Prostate gland (tissue), 2 donors: ENCODE measurements around the gene DAB1. TPM values are rescaled to one million over a fixed set of nuclear protein-coding genes. Genes with fewer than 3 reads are reported as not detected.

Source experiments
- DNase-seq: peaks from one replicate; pipeline ENCODE4 v3.0.0-alpha.2; 2019; ENCODE audit warnings: low spot score
- H3K27ac ChIP-seq, 2 donors: fragments of 200-600 bp; sonication (generic); 2 replicates each; pipeline ENCODE4 v1.5.1; 2017 to 2019
- H3K27me3 ChIP-seq: fragments of 200-600 bp; sonication (generic); replicated peaks from 2 replicates; pipeline ENCODE4 v1.5.1; 2019; ENCODE audit not compliant: insufficient read depth
- H3K36me3 ChIP-seq, 2 donors: fragments of 200-600 bp; sonication (generic); 1 replicate in 1 of 2; 2 replicates in 1 of 2; pipeline versions ENCODE4 v1.5.1 to v1.8.1; 2017 to 2019
- H3K4me1 ChIP-seq: fragments of 200-600 bp; sonication (generic); replicated peaks from 2 replicates; pipeline ENCODE4 v1.5.1; 2019
- H3K4me3 ChIP-seq, 2 donors: fragments of 200-600 bp; sonication (generic); 2 replicates each; pipeline ENCODE4 v1.5.1; 2017 to 2019
- H3K9me3 ChIP-seq: fragments of 200-600 bp; sonication (generic); 2 replicates; pipeline ENCODE4 v1.5.1; 2017
- POLR2A ChIP-seq: fragments of 450-650 bp; IDR thresholded peaks from one replicate; pipeline ENCODE4 v1.6.1; 2016; ENCODE audit warnings: antibody characterized with exemption, mild to moderate bottlenecking
- POLR2AphosphoS5 ChIP-seq: sonication (generic); formaldehyde crosslinking; IDR thresholded peaks from one replicate; pipeline ENCODE4 v1.6.1; 2017; ENCODE audit warnings: antibody characterized with exemption
- WGBS: methylation state at CpG from one replicate; pipeline ENCODE4 v1.1.5; 2018; 5-methylcytosine and 5-hydroxymethylcytosine counted together
- intact Hi-C: fragments of 100-400 bp; cut with DNase I; formaldehyde crosslinking; loops from one replicate; pipeline ENCODE4 v1.14.2; 2022
- total RNA-seq, 2 donors: library from RNA; depleted of rRNA; stranded (reverse); fragments of >200 nt; gene quantifications; one replicate each; pipeline ENCODE4 v1.1.0, GENCODE V29; 2016
- TF ChIP-seq, protein P1 (sequence below), 4 experiments: fragments of 200-600 bp in 2 of 4; fragments of 450-650 bp in 2 of 4; sonication (generic) in 2 of 4; IDR thresholded peaks; 1 replicate in 3 of 4; 2 replicates in 1 of 4; pipeline ENCODE4 v1.5.1; 2016 to 2019; ENCODE audit warnings: antibody characterized with exemption in 4 of 4, mild to moderate bottlenecking in 2 of 4, moderate library complexity in 2 of 4

Gene DAB1
- total RNA-seq, 2 donors from 2014 or later, result 0.64 to 3.6 TPM

DNA sequence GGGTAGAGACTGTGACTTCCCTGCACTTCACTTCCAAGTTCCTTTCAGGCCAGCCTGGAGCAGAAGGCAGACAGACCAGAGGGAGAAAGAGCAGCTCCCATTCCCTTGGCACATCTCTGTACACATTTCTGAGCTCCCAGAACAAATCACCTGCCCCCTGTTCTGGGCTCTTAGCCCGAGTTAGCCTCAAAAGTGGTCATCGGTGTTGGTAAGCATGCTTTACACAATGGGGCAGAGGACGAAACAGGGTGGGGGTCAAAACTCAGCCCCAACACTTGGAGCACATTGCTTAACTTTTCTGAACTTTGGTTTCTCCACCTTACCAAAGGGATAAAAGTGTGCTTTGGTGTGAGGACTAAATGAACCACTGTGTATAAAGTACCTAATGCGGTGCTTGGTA is 98.7 kb downstream of the DAB1 start:
- Histone ChIP-seq H3K27me3 (no peaks in the 10 kb centered on the region), H3K36me3 (no peaks in the 10 kb centered on the region), H3K4me3 (no peak overlapping the region), H3K4me1 (no peaks in the 10 kb centered on the region), H3K27ac (no peak overlapping the region), H3K9me3 (no peaks in the 10 kb centered on the region)
- WGBS, result 79% methylated on average over 4 of the region's 4 CpGs
- TF ChIP-seq POLR2A, result no peak
- TF ChIP-seq, protein P1, sequence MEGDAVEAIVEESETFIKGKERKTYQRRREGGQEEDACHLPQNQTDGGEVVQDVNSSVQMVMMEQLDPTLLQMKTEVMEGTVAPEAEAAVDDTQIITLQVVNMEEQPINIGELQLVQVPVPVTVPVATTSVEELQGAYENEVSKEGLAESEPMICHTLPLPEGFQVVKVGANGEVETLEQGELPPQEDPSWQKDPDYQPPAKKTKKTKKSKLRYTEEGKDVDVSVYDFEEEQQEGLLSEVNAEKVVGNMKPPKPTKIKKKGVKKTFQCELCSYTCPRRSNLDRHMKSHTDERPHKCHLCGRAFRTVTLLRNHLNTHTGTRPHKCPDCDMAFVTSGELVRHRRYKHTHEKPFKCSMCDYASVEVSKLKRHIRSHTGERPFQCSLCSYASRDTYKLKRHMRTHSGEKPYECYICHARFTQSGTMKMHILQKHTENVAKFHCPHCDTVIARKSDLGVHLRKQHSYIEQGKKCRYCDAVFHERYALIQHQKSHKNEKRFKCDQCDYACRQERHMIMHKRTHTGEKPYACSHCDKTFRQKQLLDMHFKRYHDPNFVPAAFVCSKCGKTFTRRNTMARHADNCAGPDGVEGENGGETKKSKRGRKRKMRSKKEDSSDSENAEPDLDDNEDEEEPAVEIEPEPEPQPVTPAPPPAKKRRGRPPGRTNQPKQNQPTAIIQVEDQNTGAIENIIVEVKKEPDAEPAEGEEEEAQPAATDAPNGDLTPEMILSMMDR (IDR thresholded peaks at IDR 0.05), result no peak
- TF ChIP-seq POLR2AphosphoS5, result no peak
- no peak for DNase-seq
- intact Hi-C loops, result no loop called here

DNA sequence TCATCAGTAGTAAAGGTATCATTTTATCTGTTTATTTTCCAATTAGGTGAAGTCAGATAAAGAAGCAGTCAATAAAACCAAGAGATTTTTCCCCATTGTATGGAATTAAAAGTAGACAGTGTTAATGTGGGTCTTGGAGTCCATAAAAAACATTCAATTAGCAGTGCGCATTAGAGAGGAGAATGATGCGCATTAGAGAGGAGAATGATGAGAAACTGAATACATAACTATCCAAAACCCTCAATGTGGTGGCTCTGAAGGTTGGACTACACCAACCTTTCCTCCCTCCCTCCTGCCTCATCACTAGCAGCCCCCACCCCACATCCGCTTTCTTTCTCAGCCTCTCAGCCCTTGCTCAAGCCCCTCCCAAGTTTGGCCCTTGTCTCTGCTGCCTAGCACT is 99.5 kb downstream of the DAB1 start:
- Histone ChIP-seq H3K9me3 (no peaks in the 10 kb centered on the region), H3K27ac (no peak overlapping the region), H3K36me3 (no peaks in the 10 kb centered on the region), H3K27me3 (no peaks in the 10 kb centered on the region), H3K4me3 (no peak overlapping the region), H3K4me1 (no peaks in the 10 kb centered on the region)
- intact Hi-C loops, result no loop called here
- no peak for TF ChIP-seq POLR2A
- 97% methylated on average over 3 of the region's 3 CpGs for WGBS
- no peak for DNase-seq

DNA sequence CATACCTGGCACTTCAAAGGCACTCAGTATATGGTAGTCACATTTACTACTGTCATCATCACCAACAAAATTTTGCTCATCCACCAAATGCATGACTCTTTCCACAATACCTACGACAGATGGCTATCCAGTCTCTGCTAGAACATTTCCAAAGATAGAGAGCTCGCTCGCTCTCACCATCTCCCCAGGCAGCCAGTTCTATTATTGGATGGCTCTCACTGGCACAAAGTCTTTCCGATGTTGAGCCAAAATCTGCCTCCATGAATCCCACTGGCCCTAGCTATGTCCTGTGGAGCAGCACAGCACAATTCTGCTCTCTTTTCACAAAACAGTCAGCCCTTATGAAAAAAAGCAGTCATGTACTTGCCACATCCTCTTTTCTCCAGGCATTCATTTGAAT is 102.1 kb downstream of the DAB1 start:
- Histone ChIP-seq H3K4me3 (no peak overlapping the region), H3K27ac (no peak overlapping the region), H3K27me3 (no peaks in the 10 kb centered on the region), H3K9me3 (no peaks in the 10 kb centered on the region), H3K4me1 (no peaks in the 10 kb centered on the region), H3K36me3 (no peaks in the 10 kb centered on the region)
- TF ChIP-seq POLR2AphosphoS5 (no peak), POLR2A (no peak)
- TF ChIP-seq, protein P1 (IDR thresholded peaks at IDR 0.05), result no peak
- 96% methylated on average over 4 of the region's 4 CpGs for WGBS
- intact Hi-C loops, result no loop called here
- no peak for DNase-seq

DNA sequence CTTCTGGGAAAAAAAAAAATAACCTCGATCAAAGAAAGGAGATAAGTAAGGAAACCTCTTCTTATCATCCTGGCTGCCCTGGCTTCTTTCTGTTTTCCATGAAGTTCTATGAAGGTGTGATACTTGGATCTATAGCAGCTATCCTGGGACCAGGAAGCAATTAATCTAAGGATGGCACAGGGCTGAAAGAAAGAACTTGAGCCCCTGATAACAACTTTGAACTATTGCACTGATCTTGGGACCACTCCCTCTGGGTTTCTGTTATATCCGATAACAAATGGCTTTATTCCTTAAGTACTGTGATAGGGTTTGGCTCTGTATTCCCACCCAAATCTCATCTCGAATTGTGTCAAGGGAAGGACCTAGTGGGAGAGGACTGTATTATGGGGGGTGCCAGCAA is 104.1 kb downstream of the DAB1 start:
- no peaks in the 10 kb centered on the region for H3K36me3 ChIP-seq
- H3K27me3 ChIP-seq, result no peaks in the 10 kb centered on the region
- no peak for TF ChIP-seq POLR2AphosphoS5
- TF ChIP-seq POLR2A, result no peak
- TF ChIP-seq, protein P1 (IDR thresholded peaks at IDR 0.05), result no peak
- DNase-seq, result no peak
- H3K9me3 ChIP-seq, result no peaks in the 10 kb centered on the region
- intact Hi-C loops, result no loop called here
- no peak overlapping the region for H3K27ac ChIP-seq
- no peaks in the 10 kb centered on the region for H3K4me1 ChIP-seq
- H3K4me3 ChIP-seq, result no peak overlapping the region
- 84% methylated on average over 3 of the region's 3 CpGs for whole genome bisulfite sequencing

DNA sequence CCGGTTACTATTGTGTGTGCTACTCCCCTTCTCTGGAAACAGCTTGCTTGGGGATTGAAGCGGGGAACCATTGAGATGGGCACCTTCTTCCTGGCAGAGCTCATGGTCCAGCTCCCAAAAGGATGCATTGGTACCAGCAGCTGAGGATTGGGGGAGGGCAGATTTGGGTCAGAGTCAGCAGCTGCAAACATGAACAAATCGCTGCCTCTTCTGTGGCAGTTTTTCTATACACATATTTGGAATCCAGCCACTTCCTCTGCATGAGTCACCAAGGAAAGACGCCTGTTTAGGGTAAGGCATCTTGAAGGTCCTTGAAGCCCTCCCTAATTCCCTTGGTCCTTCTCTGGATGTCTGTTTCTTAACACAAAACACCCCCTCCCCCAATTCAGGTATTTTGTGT is 104.7 kb downstream of the DAB1 start:
- no peak for DNase-seq

More for the DNA sequence above, 104.7 kb downstream of the DAB1 start:
- Histone ChIP-seq H3K36me3 (no peaks in the 10 kb centered on the region), H3K4me1 (no peaks in the 10 kb centered on the region), H3K27ac (no peak overlapping the region), H3K9me3 (no peaks in the 10 kb centered on the region), H3K4me3 (no peak overlapping the region), H3K27me3 (no peaks in the 10 kb centered on the region)
- TF ChIP-seq POLR2A (no peak), POLR2AphosphoS5 (no peak)
- TF ChIP-seq, protein P1 (IDR thresholded peaks at IDR 0.05), result no peak
- WGBS, result 43% methylated on average over 4 of the region's 4 CpGs
- intact Hi-C loops, result no loop called here
